ENCODE results near the gene RAPGEFL1.
"Not testable (repeated sequence)": the region's sequence is repeated elsewhere in the genome, so short reads cannot be mapped to it uniquely, and the experiment has no call there.

The RAPGEFL1 gene, protein sequence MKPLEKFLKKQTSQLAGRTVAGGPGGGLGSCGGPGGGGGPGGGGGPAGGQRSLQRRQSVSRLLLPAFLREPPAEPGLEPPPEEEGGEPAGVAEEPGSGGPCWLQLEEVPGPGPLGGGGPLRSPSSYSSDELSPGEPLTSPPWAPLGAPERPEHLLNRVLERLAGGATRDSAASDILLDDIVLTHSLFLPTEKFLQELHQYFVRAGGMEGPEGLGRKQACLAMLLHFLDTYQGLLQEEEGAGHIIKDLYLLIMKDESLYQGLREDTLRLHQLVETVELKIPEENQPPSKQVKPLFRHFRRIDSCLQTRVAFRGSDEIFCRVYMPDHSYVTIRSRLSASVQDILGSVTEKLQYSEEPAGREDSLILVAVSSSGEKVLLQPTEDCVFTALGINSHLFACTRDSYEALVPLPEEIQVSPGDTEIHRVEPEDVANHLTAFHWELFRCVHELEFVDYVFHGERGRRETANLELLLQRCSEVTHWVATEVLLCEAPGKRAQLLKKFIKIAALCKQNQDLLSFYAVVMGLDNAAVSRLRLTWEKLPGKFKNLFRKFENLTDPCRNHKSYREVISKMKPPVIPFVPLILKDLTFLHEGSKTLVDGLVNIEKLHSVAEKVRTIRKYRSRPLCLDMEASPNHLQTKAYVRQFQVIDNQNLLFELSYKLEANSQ

DNA sequence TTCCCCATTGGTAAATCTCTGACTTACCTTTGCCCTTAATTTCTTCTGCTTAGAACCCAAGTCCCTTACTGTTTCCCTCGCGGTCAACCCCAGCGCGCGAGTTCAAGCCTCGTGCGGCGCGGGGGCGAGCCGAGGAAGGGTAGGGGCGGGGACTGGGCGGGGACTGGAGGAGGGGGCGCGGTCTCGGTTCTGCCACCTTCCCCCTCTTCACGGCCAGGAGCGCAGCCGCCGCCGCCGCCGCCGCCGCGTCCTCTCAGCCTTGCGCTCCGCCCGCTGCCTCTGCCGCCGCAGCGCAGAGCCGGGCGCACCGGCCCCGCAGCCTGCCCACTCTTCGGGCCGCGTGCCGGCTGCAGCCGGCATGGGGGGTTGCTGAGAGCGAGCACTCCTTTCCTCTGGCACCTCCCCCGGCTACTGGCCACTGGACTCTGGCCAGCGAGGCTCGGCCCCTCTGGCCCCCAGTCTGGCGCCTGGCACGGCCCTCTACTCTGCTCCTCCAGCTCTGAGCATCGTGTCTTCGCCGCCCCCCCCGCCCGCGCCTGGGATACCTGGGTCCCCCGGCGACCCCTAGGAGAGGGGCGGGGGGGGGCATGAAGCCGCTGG lies at the start of gene RAPGEFL1:
Gene RAPGEFL1, plus strand, starts transcription at position 196 of the 600 bp plus-strand sequence. Its CDS starts 392 bp downstream, at position 588.
- DNase-seq: peak; percentile 75

GRCh38 chr17:40129498-40129897 lies 47.8 kb upstream of the RAPGEFL1 start:
- no peak for DNase-seq

DNA sequence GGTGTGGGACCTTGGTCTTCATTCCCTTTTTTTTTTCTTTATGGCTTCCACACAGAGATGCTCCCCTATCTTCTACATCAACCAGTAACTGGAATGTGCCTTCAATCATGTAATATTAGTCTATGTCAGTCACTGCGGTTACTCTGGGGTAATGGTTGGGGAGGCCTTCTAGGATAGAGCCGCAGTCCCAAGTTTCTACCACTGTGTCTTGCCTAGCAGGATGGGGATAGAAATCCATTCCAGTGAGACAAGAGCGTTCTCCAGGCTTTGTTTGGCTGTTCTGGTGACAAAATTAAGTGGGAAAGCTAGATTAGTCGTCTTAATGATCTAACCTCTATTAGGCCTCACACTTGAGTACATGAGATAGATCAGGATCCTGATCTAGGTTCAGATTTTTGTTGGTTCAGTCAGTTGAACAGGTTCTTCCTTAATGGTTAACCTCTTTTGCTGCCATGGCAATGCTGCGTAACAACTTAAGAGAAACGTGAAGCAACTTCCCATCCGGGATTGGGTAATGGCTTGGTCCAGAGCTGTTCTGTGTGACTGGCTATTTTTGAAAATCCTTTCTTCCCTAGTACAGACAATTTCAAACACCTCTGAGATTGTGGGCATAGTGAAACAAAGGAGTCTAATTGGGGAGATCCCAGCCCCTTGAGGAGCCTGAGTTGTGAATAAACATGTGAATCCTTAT lies 46.8 kb upstream of the RAPGEFL1 start:
- DNase-seq: no peak

GRCh38 chr17:40134184-40134583 lies 43.1 kb upstream of the RAPGEFL1 start:
- DNase-seq: no peak

DNA sequence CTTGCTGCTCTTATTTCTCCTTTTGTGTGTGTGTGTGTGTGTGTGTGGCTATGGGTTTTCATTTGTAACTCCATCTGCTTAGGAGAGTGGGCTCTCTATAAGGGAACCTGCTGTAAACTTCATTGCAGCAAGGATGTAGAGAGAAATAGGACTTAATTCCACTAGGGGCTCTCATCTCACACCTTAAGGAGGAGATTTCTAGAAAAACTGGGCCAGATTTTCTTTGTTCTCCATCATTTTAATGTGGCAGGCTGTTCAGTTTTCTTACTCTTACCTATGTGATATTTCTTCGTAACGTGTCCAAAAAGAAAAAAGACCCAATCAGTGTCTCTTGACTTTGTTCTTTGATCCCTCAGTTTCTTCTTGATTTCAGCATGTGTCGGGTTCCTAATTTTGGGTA lies 41.5 kb upstream of the RAPGEFL1 start:
- DNase-seq: no peak

- peak; percentile 5 for DNase-seq
These were observed 37.7 kb upstream of the RAPGEFL1 start for GRCh38 chr17:40139566-40140058.

- DNase-seq: not testable (repeated sequence)
These were observed 34.1 kb upstream of the RAPGEFL1 start for GRCh38 chr17:40143166-40143565.

- no peak for DNase-seq
These were observed 31.8 kb upstream of the RAPGEFL1 start for GRCh38 chr17:40145476-40145875.

DNA sequence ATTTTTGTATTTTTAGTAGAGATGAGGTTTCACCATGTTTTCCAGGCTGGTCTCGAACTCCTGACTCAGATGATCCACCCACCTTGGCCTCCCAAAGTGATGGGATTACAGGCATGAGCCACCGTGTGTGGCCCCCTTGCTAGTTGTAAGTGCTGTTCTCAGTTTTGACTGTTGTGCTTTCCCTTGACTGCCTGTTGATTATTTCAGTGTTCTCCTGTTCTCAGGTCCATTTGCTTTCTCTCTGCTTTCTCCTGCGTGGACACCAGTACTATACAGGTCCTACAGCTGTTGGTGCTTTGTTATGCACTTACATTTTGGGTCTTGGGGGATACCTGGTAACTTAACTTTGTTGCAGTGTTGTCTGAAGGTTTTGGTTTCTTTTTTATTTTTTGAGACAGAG lies 28.7 kb upstream of the RAPGEFL1 start:
- no peak for DNase-seq

- no peak for DNase-seq
These were observed 27.0 kb upstream of the RAPGEFL1 start for GRCh38 chr17:40150276-40150675.

- DNase-seq: no peak
These were observed 25.8 kb upstream of the RAPGEFL1 start for GRCh38 chr17:40151414-40151963.

GRCh38 chr17:40153603-40154236 lies 23.6 kb upstream of the RAPGEFL1 start:
- DNase-seq: no peak

GRCh38 chr17:40157973-40158372 lies 19.3 kb upstream of the RAPGEFL1 start:
- no peak for DNase-seq

- no peak for DNase-seq
These were observed 18.7 kb upstream of the RAPGEFL1 start for GRCh38 chr17:40158438-40159013.

GRCh38 chr17:40159456-40159855 lies 17.8 kb upstream of the RAPGEFL1 start:
- no peak for DNase-seq

GRCh38 chr17:40167685-40168261 lies 9.5 kb upstream of the RAPGEFL1 start:
- DNase-seq: no peak

- peak; percentile 21 for DNase-seq
These were observed 8.9 kb upstream of the RAPGEFL1 start for GRCh38 chr17:40168262-40168832.

GRCh38 chr17:40170325-40170724 lies 6.9 kb upstream of the RAPGEFL1 start:
- DNase-seq: no peak

DNA sequence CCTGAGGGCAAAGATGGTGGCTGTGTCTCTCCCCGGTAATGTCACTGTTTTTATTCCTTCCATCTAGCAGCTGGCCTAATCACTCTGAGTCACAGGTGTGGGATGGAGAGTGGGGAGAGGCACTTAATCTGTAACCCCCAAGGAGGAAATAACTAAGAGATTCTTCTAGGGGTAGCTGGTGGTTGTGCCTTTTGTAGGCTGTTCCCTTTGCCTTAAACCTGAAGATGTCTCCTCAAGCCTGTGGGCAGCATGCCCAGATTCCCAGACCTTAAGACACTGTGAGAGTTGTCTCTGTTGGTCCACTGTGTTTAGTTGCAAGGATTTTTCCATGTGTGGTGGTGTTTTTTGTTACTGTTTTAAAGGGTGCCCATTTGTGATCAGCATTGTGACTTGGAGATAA lies 5.5 kb upstream of the RAPGEFL1 start:
- DNase-seq: no peak

GRCh38 chr17:40173091-40173777 lies 4.0 kb upstream of the RAPGEFL1 start:
- DNase-seq: no peak

GRCh38 chr17:40173778-40174135 lies 3.5 kb upstream of the RAPGEFL1 start:
- DNase-seq: no peak

Measured in activated gamma-delta T cell treated with Interleukin-2 at 50 U/mL for 16 hours (primary cell).